RWPE1 (cell line): ENCODE data around the gene MARCO.
A peak's percentile ranks its signal among the peaks of the same experiment; 100 is the strongest.

Source experiments
- CTCF ChIA-PET: fragments of 350-600 bp; sonication (Branson Sonifier 250); formaldehyde crosslinking; extraction: SDS; loops from one replicate; lab custom pipeline; 2021; lab: Yijun Ruan, JAX
- POLR2A ChIA-PET: fragments of 400-600 bp; formaldehyde crosslinking; extraction: SDS; loops from one replicate; lab custom pipeline; 2020; ENCODE audit warnings: antibody characterized with exemption; ENCODE audit not compliant: low non-redundant PET; lab: Yijun Ruan, JAX
- DNase-seq: peaks from one replicate; pipeline ENCODE4 v3.0.0; 2012; ENCODE audit warnings: low spot score
- H3K27ac ChIP-seq: fragments of 450-650 bp; 2 replicates; pipeline ENCODE4 v1.5.1; 2017
- CTCF ChIP-seq: fragments of 450-650 bp; conservative IDR thresholded peaks from 2 replicates; pipeline ENCODE4 v1.5.1; 2017; ENCODE audit warnings: low read depth, mild to moderate bottlenecking

Gene MARCO

GRCh38 chr2:118971245-118972122 lies 29.5 kb downstream of the MARCO start:
- H3K27ac ChIP-seq: no peak overlapping the region
- POLR2A ChIA-PET: no interaction called here
- CTCF ChIA-PET: interaction anchor here (0.6 kb wide), 1 partner anchor 16 kb away, joined by 3 read pairs; no protein-coding TSS in a partner anchor

GRCh38 chr2:118973542-118973951 lies 31.6 kb downstream of the MARCO start:
- DNase-seq: peak; percentile 35
- ChIA-PET CTCF (interaction anchor here (0.7 to 1.0 kb wide), 3 partner anchors 13 to 101 kb away, joined by 3 to 5 read pairs (median 3); no protein-coding TSS in a partner anchor), POLR2A (no interaction called here)
- H3K27ac ChIP-seq: no peak overlapping the region
- TF ChIP-seq CTCF: no peak

More at GRCh38 chr2:118971245-118972122, 29.5 kb downstream of the MARCO start:
- DNase-seq: peak; percentile 89
- no peak for TF ChIP-seq CTCF

- peak; percentile 83 for DNase-seq
- TF ChIP-seq CTCF: no peak
- ChIA-PET CTCF (interaction anchor here (0.7 to 1.0 kb wide), 3 partner anchors 14 to 101 kb away, joined by 3 to 5 read pairs (median 3); no protein-coding TSS in a partner anchor), POLR2A (no interaction called here)
- H3K27ac ChIP-seq: no peak overlapping the region
These were observed 32.4 kb downstream of the MARCO start for GRCh38 chr2:118974103-118974993.

- no peak for TF ChIP-seq CTCF
- ChIA-PET POLR2A (no interaction called here), CTCF (no interaction called here)
- no peak for DNase-seq
- no peak overlapping the region for H3K27ac ChIP-seq
These were observed 33.1 kb downstream of the MARCO start for GRCh38 chr2:118975133-118975532.

GRCh38 chr2:118978064-118978463 lies 36.1 kb downstream of the MARCO start:
- no peak overlapping the region for H3K27ac ChIP-seq
- TF ChIP-seq CTCF: no peak
- ChIA-PET CTCF (interaction anchor here (0.5 kb wide), 1 partner anchor 15 kb away, joined by 5 read pairs; no protein-coding TSS in a partner anchor), POLR2A (no interaction called here)
- DNase-seq: no peak
